Measurements from ENCODE around the gene GBX1. TPM values are rescaled to one million over a fixed set of nuclear protein-coding genes. Genes with fewer than 3 reads are reported as not detected.

GBX1 gene
- total RNA-seq, 4 donors from 2014 or later: not detected

DNA sequence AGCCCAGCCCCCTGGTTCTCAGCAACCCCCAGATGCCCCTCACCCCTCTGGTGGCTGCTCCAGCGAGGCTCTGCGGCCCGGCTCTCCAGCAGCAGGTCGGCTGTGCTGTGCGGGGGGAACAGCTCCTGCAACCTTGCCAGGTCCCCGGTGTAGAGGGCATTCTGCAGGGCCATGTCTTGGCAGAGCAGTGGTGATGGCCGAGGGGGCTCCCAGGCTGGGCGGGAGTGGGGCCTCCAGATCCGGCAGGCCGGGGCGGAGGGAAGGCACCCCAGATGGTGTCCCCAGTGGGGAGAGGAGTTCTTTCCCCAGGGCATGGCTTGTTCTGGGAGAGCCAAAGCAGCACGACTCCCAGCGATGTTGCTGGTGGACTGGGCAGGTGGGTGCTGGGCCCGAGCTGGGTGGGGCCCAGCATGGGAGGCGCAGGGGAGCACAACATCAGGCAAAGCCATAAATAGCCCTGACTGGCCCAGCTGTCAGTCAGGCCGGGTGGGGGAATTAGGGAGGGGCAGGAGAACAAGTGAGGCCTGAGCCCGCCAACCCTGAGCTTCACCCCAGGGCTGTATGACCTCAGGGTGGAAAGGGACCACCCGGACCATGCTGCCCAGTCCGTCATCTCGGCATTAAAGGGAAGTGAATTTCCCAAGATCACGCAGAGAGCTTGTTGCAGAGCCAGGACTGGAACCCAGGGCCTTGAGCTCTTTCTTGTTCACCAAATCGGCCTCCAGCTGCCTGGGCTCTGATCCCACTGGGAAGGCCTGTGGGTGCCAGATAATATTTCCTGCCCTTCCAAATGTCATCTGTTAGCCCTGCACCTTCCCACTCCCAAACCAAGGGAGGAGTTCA is 20.1 kb upstream of the GBX1 start:
- intact Hi-C loops (cut with DNase I): no loop called here
- 71% methylated on average over 9 of the region's 22 CpGs for WGBS
- H3K4me3 ChIP-seq: no peak overlapping the region

GRCh38 chr7:151186640-151187408 is 19.3 kb upstream of the GBX1 start, which contains the start of gene ASB10:
ASB10 (minus strand) TSS chr7:151187250; CDS start chr7:151187130, 120 bp downstream.
- peaks cover 0 to 3% (median 0%) of the 10 kb centered on the region in 4 donors for H3K4me1 ChIP-seq
- H3K4me3 ChIP-seq: no peak within 1 kb of the TSS
- intact Hi-C loops (cut with DNase I): no loop called here
- H3K27me3 ChIP-seq: peaks cover 0 to 16% (median 0%) of the 10 kb centered on the region in 4 donors
- TF ChIP-seq, protein P1, sequence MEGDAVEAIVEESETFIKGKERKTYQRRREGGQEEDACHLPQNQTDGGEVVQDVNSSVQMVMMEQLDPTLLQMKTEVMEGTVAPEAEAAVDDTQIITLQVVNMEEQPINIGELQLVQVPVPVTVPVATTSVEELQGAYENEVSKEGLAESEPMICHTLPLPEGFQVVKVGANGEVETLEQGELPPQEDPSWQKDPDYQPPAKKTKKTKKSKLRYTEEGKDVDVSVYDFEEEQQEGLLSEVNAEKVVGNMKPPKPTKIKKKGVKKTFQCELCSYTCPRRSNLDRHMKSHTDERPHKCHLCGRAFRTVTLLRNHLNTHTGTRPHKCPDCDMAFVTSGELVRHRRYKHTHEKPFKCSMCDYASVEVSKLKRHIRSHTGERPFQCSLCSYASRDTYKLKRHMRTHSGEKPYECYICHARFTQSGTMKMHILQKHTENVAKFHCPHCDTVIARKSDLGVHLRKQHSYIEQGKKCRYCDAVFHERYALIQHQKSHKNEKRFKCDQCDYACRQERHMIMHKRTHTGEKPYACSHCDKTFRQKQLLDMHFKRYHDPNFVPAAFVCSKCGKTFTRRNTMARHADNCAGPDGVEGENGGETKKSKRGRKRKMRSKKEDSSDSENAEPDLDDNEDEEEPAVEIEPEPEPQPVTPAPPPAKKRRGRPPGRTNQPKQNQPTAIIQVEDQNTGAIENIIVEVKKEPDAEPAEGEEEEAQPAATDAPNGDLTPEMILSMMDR (IDR thresholded peaks at IDR 0.05): no peak
- TF ChIP-seq EP300 (IDR thresholded peaks at IDR 0.05): no peak
- no peak for TF ChIP-seq POLR2A (IDR thresholded peaks at IDR 0.05; ENCODE audit: low read depth)
- TF ChIP-seq POLR2AphosphoS5 (IDR thresholded peaks at IDR 0.05): no peak
- DNase-seq (ENCODE audit: extremely low spot score): no peak
- no peak within 1 kb of the TSS for H3K27ac ChIP-seq (replicated peaks in 1 of 4)
- 81% methylated on average over 7 of the region's 22 CpGs for WGBS
- H3K9me3 ChIP-seq: no peaks in the 10 kb centered on the region
- no peaks in the 10 kb centered on the region for H3K36me3 ChIP-seq

More for the DNA sequence above, 20.1 kb upstream of the GBX1 start:
- Histone ChIP-seq H3K4me1 (peaks cover 0 to 3% (median 0%) of the 10 kb centered on the region in 4 donors), H3K27ac (replicated peaks in 1 of 4) (no peak overlapping the region), H3K9me3 (no peaks in the 10 kb centered on the region), H3K36me3 (no peaks in the 10 kb centered on the region), H3K27me3 (peaks cover 0 to 24% (median 0%) of the 10 kb centered on the region in 4 donors)
- TF ChIP-seq POLR2AphosphoS5 (IDR thresholded peaks at IDR 0.05) (no peak), POLR2A (IDR thresholded peaks at IDR 0.05; ENCODE audit: low read depth) (no peak), EP300 (IDR thresholded peaks at IDR 0.05) (no peak)
- TF ChIP-seq, protein P1 (IDR thresholded peaks at IDR 0.05): no peak
- DNase-seq (ENCODE audit: extremely low spot score): no peak

- intact Hi-C loops (cut with DNase I): no loop called here
These were observed 18.5 kb upstream of the GBX1 start for GRCh38 chr7:151185762-151186639.

DNA sequence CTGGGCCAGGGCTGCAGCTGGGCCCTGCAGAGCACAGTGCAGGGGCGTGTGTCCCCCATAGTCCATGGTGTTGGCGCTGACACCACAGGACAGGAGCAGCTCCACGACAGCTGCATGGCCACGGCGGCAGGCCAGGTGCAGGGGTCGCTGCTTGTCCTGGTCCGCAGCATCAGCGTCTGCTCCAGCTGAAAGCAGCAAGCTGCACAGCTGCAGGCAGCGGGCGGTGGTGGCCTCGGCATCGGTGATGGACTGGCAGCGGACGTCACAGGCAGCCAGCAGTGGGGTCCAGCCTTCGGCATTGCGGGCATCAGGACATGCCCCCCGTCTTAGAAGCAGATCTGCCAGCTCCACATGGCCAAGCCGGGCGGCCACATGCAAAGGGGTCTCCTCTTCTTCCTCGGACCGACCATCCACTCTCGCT is 13.5 kb upstream of the GBX1 start:
- intact Hi-C loops (cut with DNase I): no loop called here
- Histone ChIP-seq H3K27ac (replicated peaks in 1 of 4) (no peak overlapping the region), H3K27me3 (peaks cover 0 to 39% (median 0%) of the 10 kb centered on the region in 4 donors), H3K4me1 (no peaks in the 10 kb centered on the region), H3K36me3 (peaks cover 0 to 9% (median 0%) of the 10 kb centered on the region in 4 donors), H3K4me3 (no peak overlapping the region), H3K9me3 (no peaks in the 10 kb centered on the region)
- TF ChIP-seq EP300 (IDR thresholded peaks at IDR 0.05) (no peak), POLR2A (IDR thresholded peaks at IDR 0.05; ENCODE audit: low read depth) (no peak), POLR2AphosphoS5 (IDR thresholded peaks at IDR 0.05) (no peak)
- TF ChIP-seq, protein P1 (IDR thresholded peaks at IDR 0.05): no peak
- no CpG with 5 or more reads among the region's 22 CpGs for WGBS
- no peak for DNase-seq (ENCODE audit: extremely low spot score)

More at GRCh38 chr7:151185762-151186639, 18.5 kb upstream of the GBX1 start:
- Histone ChIP-seq H3K36me3 (peaks cover 0 to 2% (median 0%) of the 10 kb centered on the region in 4 donors), H3K9me3 (no peaks in the 10 kb centered on the region), H3K27me3 (peaks cover 0 to 17% (median 0%) of the 10 kb centered on the region in 4 donors), H3K4me1 (peaks cover 0 to 3% (median 0%) of the 10 kb centered on the region in 4 donors), H3K27ac (replicated peaks in 1 of 4) (no peak overlapping the region), H3K4me3 (no peak overlapping the region)
- WGBS: 97% methylated on average over 5 of the region's 16 CpGs
- DNase-seq (ENCODE audit: extremely low spot score): no peak
- TF ChIP-seq POLR2AphosphoS5 (IDR thresholded peaks at IDR 0.05) (no peak), POLR2A (IDR thresholded peaks at IDR 0.05; ENCODE audit: low read depth) (no peak), EP300 (IDR thresholded peaks at IDR 0.05) (no peak)
- TF ChIP-seq, protein P1 (IDR thresholded peaks at IDR 0.05): no peak

Data from esophagus muscularis mucosa (tissue), 4 donors.